Sigmoid colon (tissue), 7 donors: ENCODE data around the gene PRKG1. TPM values are rescaled to one million over a fixed set of nuclear protein-coding genes. Genes with fewer than 3 reads are reported as not detected.

Experiments used
- DNase-seq: peaks from one replicate; pipeline ENCODE4 v3.0.0-alpha.2; 2019
- H3K27ac ChIP-seq, 4 donors: fragments of 200-600 bp; sonication (generic); one replicate each; pipeline ENCODE4 v1.5.1; 2016 to 2019; ENCODE audit warnings: mild to moderate bottlenecking in 1 of 4
- H3K27me3 ChIP-seq, 3 donors: fragments of 200-600 bp; sonication (generic); one replicate each; pipeline ENCODE4 v1.5.1; 2019; ENCODE audit warnings: mild to moderate bottlenecking in 1 of 3
- H3K36me3 ChIP-seq, 4 donors: fragments of 200-600 bp; sonication (generic); one replicate each; pipeline ENCODE4 v1.5.1; 2016 to 2019
- H3K4me1 ChIP-seq, 4 donors: fragments of 200-600 bp; sonication (generic); one replicate each; pipeline ENCODE4 v1.5.1; 2017 to 2019
- H3K4me3 ChIP-seq, 4 donors: fragments of 200-600 bp; sonication (generic); one replicate each; pipeline ENCODE4 v1.5.1; 2017 to 2019; ENCODE audit warnings: mild to moderate bottlenecking in 2 of 4, moderate library complexity in 1 of 4
- H3K9me3 ChIP-seq, 4 donors: fragments of 200-600 bp in 3 of 4; sonication (generic) in 3 of 4; one replicate each; pipeline versions ENCODE4 v1.5.1 to v1.6.1; 2013 to 2019
- CTCF ChIP-seq, 4 experiments: fragments of 450-650 bp in 3 of 4; fragments of 200-600 bp in 1 of 4; IDR thresholded peaks; one replicate each; pipeline ENCODE4 v1.5.1; 2016 to 2019; ENCODE audit warnings: antibody characterized with exemption in 4 of 4, mild to moderate bottlenecking in 3 of 4, moderate library complexity in 2 of 4
- EP300 ChIP-seq, 4 donors: sonication (generic); formaldehyde crosslinking; IDR thresholded peaks; one replicate each; pipeline ENCODE4 v1.6.1; 2017; ENCODE audit warnings: antibody characterized with exemption in 4 of 4
- POLR2A ChIP-seq, 2 donors: fragments of 450-650 bp; IDR thresholded peaks; one replicate each; pipeline ENCODE4 v1.6.1; 2016; ENCODE audit warnings: antibody characterized with exemption in 2 of 2, mild to moderate bottlenecking in 2 of 2, moderate library complexity in 2 of 2
- POLR2AphosphoS5 ChIP-seq, 4 donors: sonication (generic); formaldehyde crosslinking; IDR thresholded peaks; one replicate each; pipeline ENCODE4 v1.6.1; 2017; ENCODE audit warnings: antibody characterized with exemption in 4 of 4
- WGBS, 2 donors: extraction: QIAGEN DNeasy Blood & Tissue Kit; methylation state at CpG; one replicate each; pipeline ENCODE4 v1.1.7; 2013; 5-methylcytosine and 5-hydroxymethylcytosine counted together
- intact Hi-C: fragments of 100-400 bp; cut with DNase I; formaldehyde crosslinking; loops from one replicate; pipeline ENCODE4 v1.15.1; 2023
- polyA plus RNA-seq, 3 donors: library from polyadenylated mRNA; stranded (reverse); fragments of 200-250 nt; gene quantifications; one replicate each; pipeline ENCODE4 v1.2.3, GENCODE V29; 2013
- total RNA-seq, 4 donors: library from RNA; depleted of rRNA; stranded (reverse); fragments of >200 nt; gene quantifications; one replicate each; pipeline ENCODE4 v1.1.0, GENCODE V29; 2016
- donor health status: healthy with polysubstance abuse.
- donor health status: Bipolar disorder and iron deficiency.
- donor health status: healthy.

The PRKG1 gene
- total and polyA plus RNA-seq, 7 donors, result 3.7 to 92.9 (median 60.2) TPM

- no peaks in the 10 kb centered on the region for H3K9me3 ChIP-seq
- intact Hi-C loops, result no loop called here
- WGBS, 2 donors, result 34 to 79% methylated on average over 2 of the region's 2 CpGs
- no peak overlapping the region for H3K27ac ChIP-seq
- no peaks in the 10 kb centered on the region for H3K4me1 ChIP-seq
- no peaks in the 10 kb centered on the region for H3K36me3 ChIP-seq
- H3K4me3 ChIP-seq, result no peak overlapping the region
- TF ChIP-seq POLR2A (IDR thresholded peaks at IDR 0.05) (no peak), CTCF (IDR thresholded peaks at IDR 0.05) (no peak), POLR2AphosphoS5 (IDR thresholded peaks at IDR 0.05) (no peak), EP300 (IDR thresholded peaks at IDR 0.05) (no peak)
- H3K27me3 ChIP-seq, result no peaks in the 10 kb centered on the region
- no peak for DNase-seq
Measured at GRCh38 chr10:51590818-51591217, 516.5 kb downstream of the PRKG1 start.

DNA sequence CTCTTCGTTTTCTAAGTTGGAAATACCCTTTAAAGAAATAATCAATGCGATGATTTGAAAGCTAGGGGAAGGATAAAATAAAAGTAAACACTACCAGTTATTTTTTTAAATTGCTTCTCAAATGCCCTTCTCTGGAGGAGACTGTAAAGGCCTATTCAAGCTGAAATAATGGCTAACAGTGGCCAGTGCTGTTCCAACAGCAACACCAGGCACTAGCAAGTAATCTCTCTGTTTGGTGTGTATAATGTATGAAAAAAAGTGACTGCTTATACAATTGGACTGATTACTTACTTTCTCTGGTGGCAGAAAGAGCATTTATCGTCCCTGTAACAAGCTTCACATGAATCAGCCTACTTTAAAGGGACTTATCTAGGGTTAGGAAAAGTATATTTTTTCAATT lies 522.4 kb downstream of the PRKG1 start:
- no peak overlapping the region for H3K27ac ChIP-seq
- peaks cover 0 to 3% (median 0%) of the 10 kb centered on the region in 4 donors for H3K4me1 ChIP-seq
- no peaks in the 10 kb centered on the region for H3K36me3 ChIP-seq
- no peak for DNase-seq
- H3K9me3 ChIP-seq, result no peaks in the 10 kb centered on the region
- no peak for TF ChIP-seq POLR2AphosphoS5 (IDR thresholded peaks at IDR 0.05)
- no peak for TF ChIP-seq EP300 (IDR thresholded peaks at IDR 0.05)
- TF ChIP-seq POLR2A (IDR thresholded peaks at IDR 0.05), result no peak
- TF ChIP-seq CTCF (IDR thresholded peaks at IDR 0.05), result no peak
- intact Hi-C loops, result no loop called here
- no peaks in the 10 kb centered on the region for H3K27me3 ChIP-seq
- 88 to 90% methylated on average over 3 of the region's 3 CpGs for WGBS, 2 donors
- no peak overlapping the region for H3K4me3 ChIP-seq

GRCh38 chr10:51599647-51600046 lies 525.4 kb downstream of the PRKG1 start:
- H3K4me3 ChIP-seq, result no peak overlapping the region
- no peak for DNase-seq
- no peaks in the 10 kb centered on the region for H3K9me3 ChIP-seq
- no peaks in the 10 kb centered on the region for H3K27me3 ChIP-seq
- H3K36me3 ChIP-seq, result no peaks in the 10 kb centered on the region
- H3K4me1 ChIP-seq, result peaks cover 0 to 3% (median 0%) of the 10 kb centered on the region in 4 donors
- TF ChIP-seq POLR2AphosphoS5 (IDR thresholded peaks at IDR 0.05) (no peak), POLR2A (IDR thresholded peaks at IDR 0.05) (no peak), EP300 (IDR thresholded peaks at IDR 0.05) (no peak), CTCF (IDR thresholded peaks at IDR 0.05) (no peak)
- WGBS, 2 donors, result 88 to 93% methylated on average over 1 of the region's 1 CpG
- intact Hi-C loops, result no loop called here
- no peak overlapping the region for H3K27ac ChIP-seq

DNA sequence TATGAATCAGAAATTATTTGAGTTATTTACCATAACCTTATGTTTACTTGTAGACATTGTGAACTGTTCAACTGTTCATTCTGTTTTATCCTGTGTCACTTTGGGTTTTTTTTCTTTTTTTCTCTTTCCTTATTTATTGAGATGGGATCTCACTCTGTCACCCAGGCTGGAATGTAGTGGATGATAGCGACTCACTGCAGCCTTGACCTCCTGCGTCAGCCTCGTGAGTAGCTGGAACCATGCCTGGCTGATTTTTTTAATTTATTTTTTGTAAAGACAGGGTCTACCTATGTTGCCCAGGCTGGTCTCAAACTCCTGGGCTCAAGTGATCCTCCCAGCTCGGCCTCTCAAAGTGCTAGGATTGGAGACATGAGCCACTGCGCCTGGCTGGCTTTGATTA lies 528.0 kb downstream of the PRKG1 start:
- no peak for DNase-seq
- Histone ChIP-seq H3K36me3 (no peaks in the 10 kb centered on the region), H3K9me3 (no peaks in the 10 kb centered on the region), H3K4me3 (no peak overlapping the region), H3K27ac (no peak overlapping the region), H3K27me3 (no peaks in the 10 kb centered on the region), H3K4me1 (peaks cover 0 to 3% (median 0%) of the 10 kb centered on the region in 4 donors)
- intact Hi-C loops, result no loop called here
- no peak for TF ChIP-seq EP300 (IDR thresholded peaks at IDR 0.05)
- TF ChIP-seq CTCF (IDR thresholded peaks at IDR 0.05), result no peak
- no peak for TF ChIP-seq POLR2A (IDR thresholded peaks at IDR 0.05)
- TF ChIP-seq POLR2AphosphoS5 (IDR thresholded peaks at IDR 0.05), result no peak
- WGBS, 2 donors, result 90 to 93% methylated on average over 5 of the region's 5 CpGs

GRCh38 chr10:51604579-51604978 lies 530.3 kb downstream of the PRKG1 start:
- no peaks in the 10 kb centered on the region for H3K27me3 ChIP-seq
- no peaks in the 10 kb centered on the region for H3K36me3 ChIP-seq
- DNase-seq, result no peak
- H3K27ac ChIP-seq, result no peak overlapping the region
- no peaks in the 10 kb centered on the region for H3K9me3 ChIP-seq
- WGBS, 2 donors, result 87 to 90% methylated on average over 5 of the region's 5 CpGs
- TF ChIP-seq CTCF (IDR thresholded peaks at IDR 0.05) (no peak), POLR2A (IDR thresholded peaks at IDR 0.05) (no peak), POLR2AphosphoS5 (IDR thresholded peaks at IDR 0.05) (no peak), EP300 (IDR thresholded peaks at IDR 0.05) (no peak)
- no peak overlapping the region for H3K4me3 ChIP-seq
- H3K4me1 ChIP-seq, result peaks cover 0 to 8% (median 0%) of the 10 kb centered on the region in 4 donors
- intact Hi-C loops, result no loop called here
